Osteoblast (primary cell): ENCODE data around the gene DCLK3. TPM values are rescaled to one million over a fixed set of nuclear protein-coding genes. Genes with fewer than 3 reads are reported as not detected.

Source experiments
- DNase-seq: peaks from one replicate; pipeline ENCODE4 v3.0.0; 2011; ENCODE audit warnings: low spot score, mixed read lengths; ENCODE audit not compliant: insufficient read length; ENCODE audit errors: missing footprints
- H2AFZ ChIP-seq: 2 replicates; pipeline ENCODE4 v1.6.0; 2011; ENCODE audit warnings: mild to moderate bottlenecking, low read length
- H3K27ac ChIP-seq: 2 replicates; pipeline ENCODE4 v1.5.1; 2011; ENCODE audit warnings: mild to moderate bottlenecking, low read depth, low read length, moderate library complexity
- H3K27me3 ChIP-seq: 2 replicates; pipeline ENCODE4 v1.6.0; 2012; ENCODE audit warnings: mild to moderate bottlenecking, control low read depth, inconsistent platforms, low read length, moderate library complexity; ENCODE audit not compliant: insufficient read depth
- H3K36me3 ChIP-seq: 2 replicates; pipeline ENCODE4 v1.5.1; 2011; ENCODE audit warnings: mild to moderate bottlenecking, low read length, control low read depth, moderate library complexity; ENCODE audit not compliant: insufficient read depth
- H3K4me1 ChIP-seq: 2 replicates; pipeline ENCODE4 v1.5.1; 2011; ENCODE audit warnings: mild to moderate bottlenecking, low read length, control low read depth, moderate library complexity; ENCODE audit not compliant: insufficient read depth
- H3K4me2 ChIP-seq: 2 replicates; pipeline ENCODE4 v1.6.0; 2011; ENCODE audit warnings: mild to moderate bottlenecking, low read length; ENCODE audit not compliant: insufficient read depth
- H3K4me3 ChIP-seq: fragments of 200-600 bp; sonication (generic); 3 replicates; pipeline ENCODE4 v1.5.1; 2012; ENCODE audit warnings: mild to moderate bottlenecking, low read length, inconsistent platforms; ENCODE audit not compliant: insufficient read depth
- H3K79me2 ChIP-seq: 2 replicates; pipeline ENCODE4 v1.6.0; 2012; ENCODE audit warnings: mild to moderate bottlenecking, low read length, control low read depth, inconsistent platforms; ENCODE audit not compliant: insufficient read depth
- H3K9me3 ChIP-seq: 2 replicates; pipeline ENCODE4 v1.5.1; 2011; ENCODE audit warnings: low read depth, low read length, control low read depth
- H4K20me1 ChIP-seq: 2 replicates; pipeline ENCODE4 v1.6.0; 2012; ENCODE audit warnings: mild to moderate bottlenecking, low read length, control low read depth; ENCODE audit not compliant: insufficient read depth
- total RNA-seq: library from RNA; depleted of rRNA; stranded (reverse); fragments of >200 nt; gene quantifications from 2 replicates; pipeline ENCODE4 v1.2.3, GENCODE V29; 2012
- TF ChIP-seq, protein P1 (sequence below): IDR thresholded peaks from 2 replicates; pipeline ENCODE4 v1.5.1; 2011; ENCODE audit warnings: mild to moderate bottlenecking, low read depth, low read length, moderate library complexity; ENCODE audit errors: extremely low read depth

DCLK3 gene
- total RNA-seq, 1 donor: under 0.01 TPM

DNA sequence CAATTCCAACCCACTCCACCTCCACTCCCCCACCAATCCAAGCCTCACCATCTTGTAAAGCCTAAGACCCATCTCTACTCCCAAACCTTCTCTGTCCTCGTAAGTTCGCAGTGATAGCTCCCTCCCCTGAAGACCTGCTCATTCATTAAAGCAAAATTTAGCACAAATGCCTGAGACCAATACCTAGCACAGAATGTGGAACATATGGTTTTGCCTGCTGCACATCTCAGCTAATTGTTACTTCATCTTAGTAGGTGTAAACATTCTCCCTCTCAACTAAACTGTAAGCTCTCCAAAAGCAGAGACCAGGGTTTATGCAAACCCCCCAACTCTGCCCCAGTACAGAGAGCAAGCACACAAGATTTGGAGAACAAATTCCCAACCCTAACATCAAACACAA is 20.5 kb downstream of the DCLK3 start:
- Histone ChIP-seq H4K20me1 (no peaks in the 10 kb centered on the region), H3K27ac (no peak overlapping the region), H2AFZ (no peak overlapping the region), H3K4me1 (no peaks in the 10 kb centered on the region), H3K4me3 (no peak overlapping the region), H3K4me2 (no peak overlapping the region), H3K79me2 (no peaks in the 10 kb centered on the region), H3K27me3 (peaks cover 8% of the 10 kb centered on the region), H3K36me3 (no peaks in the 10 kb centered on the region), H3K9me3 (no peaks in the 10 kb centered on the region)
- no peak for DNase-seq
- TF ChIP-seq, protein P1, sequence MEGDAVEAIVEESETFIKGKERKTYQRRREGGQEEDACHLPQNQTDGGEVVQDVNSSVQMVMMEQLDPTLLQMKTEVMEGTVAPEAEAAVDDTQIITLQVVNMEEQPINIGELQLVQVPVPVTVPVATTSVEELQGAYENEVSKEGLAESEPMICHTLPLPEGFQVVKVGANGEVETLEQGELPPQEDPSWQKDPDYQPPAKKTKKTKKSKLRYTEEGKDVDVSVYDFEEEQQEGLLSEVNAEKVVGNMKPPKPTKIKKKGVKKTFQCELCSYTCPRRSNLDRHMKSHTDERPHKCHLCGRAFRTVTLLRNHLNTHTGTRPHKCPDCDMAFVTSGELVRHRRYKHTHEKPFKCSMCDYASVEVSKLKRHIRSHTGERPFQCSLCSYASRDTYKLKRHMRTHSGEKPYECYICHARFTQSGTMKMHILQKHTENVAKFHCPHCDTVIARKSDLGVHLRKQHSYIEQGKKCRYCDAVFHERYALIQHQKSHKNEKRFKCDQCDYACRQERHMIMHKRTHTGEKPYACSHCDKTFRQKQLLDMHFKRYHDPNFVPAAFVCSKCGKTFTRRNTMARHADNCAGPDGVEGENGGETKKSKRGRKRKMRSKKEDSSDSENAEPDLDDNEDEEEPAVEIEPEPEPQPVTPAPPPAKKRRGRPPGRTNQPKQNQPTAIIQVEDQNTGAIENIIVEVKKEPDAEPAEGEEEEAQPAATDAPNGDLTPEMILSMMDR: no peak

DNA sequence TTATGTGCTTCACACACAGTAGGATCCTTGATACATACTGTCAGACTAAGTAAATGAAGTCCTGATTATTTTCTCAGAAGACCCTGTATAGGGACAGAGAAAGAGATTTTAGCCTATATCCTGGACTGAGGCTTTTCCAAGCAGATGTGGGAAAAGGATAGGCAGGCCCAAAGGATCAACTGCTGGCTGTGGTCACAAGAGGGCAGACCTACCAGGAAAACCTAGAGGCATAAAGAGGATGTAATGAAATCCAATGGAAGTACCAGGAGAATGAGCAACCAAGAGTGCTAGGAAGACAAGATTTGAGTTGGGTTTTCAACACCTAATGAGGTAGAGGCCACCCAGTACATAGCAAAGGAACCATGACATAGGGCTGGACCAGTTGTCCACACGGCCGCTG is 23.1 kb downstream of the DCLK3 start:
- TF ChIP-seq, protein P1: peak; percentile 54
- peaks cover 10% of the 10 kb centered on the region for H3K27me3 ChIP-seq
- DNase-seq: no peak
- no peak overlapping the region for H3K27ac ChIP-seq
- H3K4me1 ChIP-seq: no peaks in the 10 kb centered on the region
- no peaks in the 10 kb centered on the region for H3K79me2 ChIP-seq
- H2AFZ ChIP-seq: no peak overlapping the region
- no peaks in the 10 kb centered on the region for H4K20me1 ChIP-seq
- H3K36me3 ChIP-seq: no peaks in the 10 kb centered on the region
- no peaks in the 10 kb centered on the region for H3K9me3 ChIP-seq
- H3K4me3 ChIP-seq: no peak overlapping the region
- no peak overlapping the region for H3K4me2 ChIP-seq

DNA sequence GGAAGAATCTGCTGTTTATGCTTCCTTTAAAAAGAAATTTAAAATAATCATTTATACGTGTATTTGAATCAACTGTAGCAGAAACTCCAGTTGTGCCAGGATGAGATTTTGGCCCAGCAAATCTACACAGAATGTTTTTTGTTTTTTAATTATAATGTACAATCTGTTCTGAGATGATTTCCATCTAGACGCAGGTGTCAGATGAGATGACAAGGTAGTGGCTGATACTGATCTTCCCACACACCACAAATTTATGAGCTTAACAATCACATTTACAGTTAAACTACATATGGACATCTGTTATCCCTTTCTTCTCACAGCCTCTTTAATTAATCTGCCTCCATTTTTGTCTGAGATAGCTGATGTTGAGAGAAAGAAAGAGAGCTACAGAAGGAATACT is 23.6 kb downstream of the DCLK3 start:
- Histone ChIP-seq H3K27me3 (peaks cover 10% of the 10 kb centered on the region), H3K4me1 (no peaks in the 10 kb centered on the region), H3K36me3 (no peaks in the 10 kb centered on the region), H3K79me2 (no peaks in the 10 kb centered on the region), H3K4me3 (no peak overlapping the region), H3K9me3 (no peaks in the 10 kb centered on the region), H2AFZ (no peak overlapping the region), H3K27ac (no peak overlapping the region), H3K4me2 (no peak overlapping the region), H4K20me1 (no peaks in the 10 kb centered on the region)
- no peak for DNase-seq
- TF ChIP-seq, protein P1: no peak

DNA sequence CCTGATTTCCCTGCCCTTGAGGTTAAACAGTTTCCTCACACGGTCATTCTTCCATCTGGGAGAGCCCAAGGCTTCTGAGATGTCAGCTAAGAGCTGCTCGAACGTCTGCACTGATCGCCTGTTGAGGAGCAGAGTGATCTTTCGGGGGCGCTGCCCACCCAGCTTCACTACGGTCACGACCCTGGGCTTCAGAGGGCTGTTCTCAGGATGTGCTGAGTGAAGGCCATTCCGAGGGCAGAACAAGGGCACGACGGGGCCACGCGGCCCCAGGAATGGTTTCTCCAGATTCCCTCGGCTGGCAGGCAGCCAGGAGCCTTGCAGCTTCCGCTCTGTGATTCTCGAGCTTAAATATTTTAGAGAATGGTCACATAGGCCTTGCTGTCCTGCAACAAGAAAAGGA is 25.7 kb downstream of the DCLK3 start:
- no peak for DNase-seq
- Histone ChIP-seq H4K20me1 (no peaks in the 10 kb centered on the region), H3K4me2 (no peak overlapping the region), H3K9me3 (no peaks in the 10 kb centered on the region), H3K4me1 (no peaks in the 10 kb centered on the region), H2AFZ (no peak overlapping the region), H3K4me3 (no peak overlapping the region), H3K27me3 (peaks cover 2% of the 10 kb centered on the region), H3K27ac (no peak overlapping the region), H3K36me3 (no peaks in the 10 kb centered on the region), H3K79me2 (no peaks in the 10 kb centered on the region)
- TF ChIP-seq, protein P1: no peak
